ENCODE data around the gene SLC2A8. TPM values are rescaled to one million over a fixed set of nuclear protein-coding genes. Genes with fewer than 3 reads are reported as not detected.

Gene SLC2A8
- total RNA-seq, 1 donor from 2014 or later, result 30.6 TPM

GRCh38 chr9:127402401-127403090 is 5.6 kb downstream of the SLC2A8 start:
- peaks cover 12% of the 10 kb centered on the region for H3K27me3 Mint-ChIP-seq (ENCODE audit: unreplicated experiment)
- no peak for DNase-seq
- H3K4me1 Mint-ChIP-seq (ENCODE audit: low read depth, unreplicated experiment), result peaks cover 14% of the 10 kb centered on the region
- no peaks in the 10 kb centered on the region for H3K36me3 Mint-ChIP-seq (ENCODE audit: unreplicated experiment)
- no peak for TF ChIP-seq CTCF (IDR thresholded peaks at IDR 0.05; ENCODE audit: partially characterized antibody, unreplicated experiment)
- peaks cover 3% of the 10 kb centered on the region for H3K9me3 Mint-ChIP-seq (ENCODE audit: unreplicated experiment)
- H3K27ac Mint-ChIP-seq (ENCODE audit: unreplicated experiment), result no peak overlapping the region
- H3K4me3 Mint-ChIP-seq (ENCODE audit: unreplicated experiment), result no peak overlapping the region

DNA sequence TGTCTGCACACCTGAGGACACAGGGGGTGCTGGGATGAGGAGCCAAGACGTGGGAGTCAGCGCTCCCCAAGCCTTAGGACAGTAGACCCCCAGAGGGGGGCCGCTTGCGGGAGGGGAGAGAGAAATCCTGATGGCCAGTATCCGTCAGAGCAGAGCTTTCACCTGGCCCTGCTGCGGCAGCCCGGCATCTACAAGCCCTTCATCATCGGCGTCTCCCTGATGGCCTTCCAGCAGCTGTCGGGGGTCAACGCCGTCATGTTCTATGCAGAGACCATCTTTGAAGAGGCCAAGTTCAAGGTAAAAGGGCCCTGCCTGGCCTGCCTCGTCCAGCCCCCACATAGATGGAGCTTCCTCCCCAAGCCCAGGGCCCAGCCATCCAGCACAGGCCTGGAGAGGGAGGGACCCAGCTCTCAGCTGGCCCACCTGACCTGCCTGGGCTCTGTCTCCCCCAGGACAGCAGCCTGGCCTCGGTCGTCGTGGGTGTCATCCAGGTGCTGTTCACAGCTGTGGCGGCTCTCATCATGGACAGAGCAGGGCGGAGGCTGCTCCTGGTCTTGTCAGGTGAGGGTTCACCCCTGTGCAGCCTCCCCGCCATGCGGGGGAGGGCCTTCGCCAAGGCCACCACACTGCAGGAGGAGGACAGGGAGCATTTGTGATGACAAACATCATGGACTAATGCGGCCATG is 6.7 kb downstream of the SLC2A8 start:
- Mint-ChIP-seq H3K27ac (ENCODE audit: unreplicated experiment) (no peak overlapping the region), H3K4me3 (ENCODE audit: unreplicated experiment) (no peak overlapping the region), H3K27me3 (ENCODE audit: unreplicated experiment) (peaks cover 9% of the 10 kb centered on the region)

GRCh38 chr9:127404631-127405030 is 7.7 kb downstream of the SLC2A8 start:
- H3K27me3 Mint-ChIP-seq (ENCODE audit: unreplicated experiment), result peaks cover 6% of the 10 kb centered on the region
- H3K36me3 Mint-ChIP-seq (ENCODE audit: unreplicated experiment), result no peaks in the 10 kb centered on the region
- DNase-seq, result no peak
- H3K27ac Mint-ChIP-seq (ENCODE audit: unreplicated experiment), result no peak overlapping the region
- no peak for TF ChIP-seq CTCF (IDR thresholded peaks at IDR 0.05; ENCODE audit: partially characterized antibody, unreplicated experiment)
- H3K4me3 Mint-ChIP-seq (ENCODE audit: unreplicated experiment), result no peak overlapping the region
- H3K9me3 Mint-ChIP-seq (ENCODE audit: unreplicated experiment), result peaks cover 3% of the 10 kb centered on the region
- peaks cover 14% of the 10 kb centered on the region for H3K4me1 Mint-ChIP-seq (ENCODE audit: low read depth, unreplicated experiment)

More for the DNA sequence above, 6.7 kb downstream of the SLC2A8 start:
- Mint-ChIP-seq H3K9me3 (ENCODE audit: unreplicated experiment) (peaks cover 3% of the 10 kb centered on the region), H3K4me1 (ENCODE audit: low read depth, unreplicated experiment) (peaks cover 14% of the 10 kb centered on the region), H3K36me3 (ENCODE audit: unreplicated experiment) (no peaks in the 10 kb centered on the region)
- no peak for DNase-seq
- TF ChIP-seq CTCF (IDR thresholded peaks at IDR 0.05; ENCODE audit: partially characterized antibody, unreplicated experiment), result no peak

- H3K4me1 Mint-ChIP-seq (ENCODE audit: low read depth, unreplicated experiment), result peaks cover 14% of the 10 kb centered on the region
- H3K36me3 Mint-ChIP-seq (ENCODE audit: unreplicated experiment), result no peaks in the 10 kb centered on the region
- peaks cover 3% of the 10 kb centered on the region for H3K9me3 Mint-ChIP-seq (ENCODE audit: unreplicated experiment)
- peaks cover 6% of the 10 kb centered on the region for H3K27me3 Mint-ChIP-seq (ENCODE audit: unreplicated experiment)
- H3K4me3 Mint-ChIP-seq (ENCODE audit: unreplicated experiment), result peak overlapping the region; percentile 47
- no peak for TF ChIP-seq CTCF (IDR thresholded peaks at IDR 0.05; ENCODE audit: partially characterized antibody, unreplicated experiment)
- peak overlapping the region; percentile 93 for H3K27ac Mint-ChIP-seq (ENCODE audit: unreplicated experiment)
- peak; percentile 72 for DNase-seq
Observed at GRCh38 chr9:127405344-127406125, 8.6 kb downstream of the SLC2A8 start.
